GM18519 (cell line): ENCODE measurements around the gene IWS1.
"Not testable (repeated sequence)": the region's sequence is repeated elsewhere in the genome, so short reads cannot be mapped to it uniquely, and the experiment has no call there.

Source experiments
- ATAC-seq: cut with Tn5 transposase; IDR thresholded peaks from one replicate; pipeline ENCODE4 v1.9.1; 2021; ENCODE audit warnings: mild to moderate bottlenecking, moderate library complexity; ENCODE audit not compliant: unreplicated experiment, low FRiP score

IWS1 gene

DNA sequence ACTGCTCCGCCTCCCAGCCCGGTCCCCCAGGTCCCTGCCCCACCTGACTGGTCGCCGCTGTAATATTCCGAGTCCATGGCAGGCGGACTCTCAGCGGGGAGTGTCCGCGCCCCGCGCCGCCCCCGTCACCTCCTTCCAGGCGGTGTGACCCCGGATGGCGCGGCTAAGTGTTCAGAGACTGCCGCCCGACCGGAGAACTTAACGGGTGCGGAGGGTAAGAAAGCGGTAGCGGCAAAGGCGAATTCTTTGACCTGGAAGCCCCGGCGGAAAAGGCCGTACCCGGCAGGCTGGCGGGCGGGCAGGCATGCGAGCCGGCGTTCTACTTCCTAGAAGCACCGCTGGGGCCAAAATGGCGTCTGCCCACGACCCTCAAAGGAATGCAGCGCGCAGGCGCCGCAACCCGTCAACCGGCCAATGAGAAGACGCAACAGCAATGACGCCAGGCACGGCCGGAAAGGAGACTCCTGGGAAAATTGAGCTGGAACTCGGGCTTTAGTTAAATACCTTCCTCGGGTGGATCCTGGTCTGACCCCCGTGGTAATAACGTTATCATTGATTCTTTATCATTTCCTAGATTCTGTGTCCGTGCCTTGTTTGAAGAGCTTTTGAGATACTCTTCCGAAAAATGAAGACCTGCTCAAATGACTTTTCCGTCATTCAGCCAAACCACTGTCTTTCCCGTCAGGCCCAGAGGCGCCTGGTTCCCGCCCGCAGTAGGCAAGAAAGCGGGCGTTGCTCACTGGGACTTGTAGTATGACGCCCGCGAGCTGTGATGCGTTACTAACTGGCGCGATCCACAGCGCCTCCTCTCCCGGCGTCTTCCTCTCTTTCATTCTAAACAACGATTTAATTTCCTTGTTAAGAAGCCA, at the start of gene IWS1:
Gene IWS1, minus strand, starts transcription at position 358 of the 869 bp plus-strand sequence. Its CDS starts 281 bp downstream, at position 77.
- ATAC-seq, result peak; percentile 71

DNA sequence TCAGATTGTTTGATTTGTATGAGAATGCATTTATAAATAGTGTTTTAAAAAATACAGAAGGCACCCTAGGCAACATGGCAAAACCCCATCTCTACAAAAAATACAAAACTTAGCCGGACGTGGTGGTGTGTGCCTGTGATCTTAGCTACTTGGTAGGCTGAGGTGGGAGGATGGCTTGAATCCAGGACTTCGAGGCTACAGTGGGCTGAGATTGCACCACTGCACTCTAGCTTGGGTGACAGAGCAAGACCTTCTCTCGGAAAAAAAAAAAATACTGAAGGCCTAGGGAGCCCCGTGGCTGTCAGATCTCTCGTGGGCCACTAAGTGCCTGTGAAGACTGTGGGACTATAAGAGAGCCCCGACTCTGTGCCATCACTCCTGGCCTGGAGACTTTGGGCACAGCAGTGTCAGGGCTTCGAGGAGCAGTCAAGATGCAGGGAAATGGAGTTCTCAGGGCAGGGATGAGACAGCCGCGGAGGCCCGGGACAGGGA, 49.7 kb upstream of the IWS1 start:
- ATAC-seq, result no peak

DNA sequence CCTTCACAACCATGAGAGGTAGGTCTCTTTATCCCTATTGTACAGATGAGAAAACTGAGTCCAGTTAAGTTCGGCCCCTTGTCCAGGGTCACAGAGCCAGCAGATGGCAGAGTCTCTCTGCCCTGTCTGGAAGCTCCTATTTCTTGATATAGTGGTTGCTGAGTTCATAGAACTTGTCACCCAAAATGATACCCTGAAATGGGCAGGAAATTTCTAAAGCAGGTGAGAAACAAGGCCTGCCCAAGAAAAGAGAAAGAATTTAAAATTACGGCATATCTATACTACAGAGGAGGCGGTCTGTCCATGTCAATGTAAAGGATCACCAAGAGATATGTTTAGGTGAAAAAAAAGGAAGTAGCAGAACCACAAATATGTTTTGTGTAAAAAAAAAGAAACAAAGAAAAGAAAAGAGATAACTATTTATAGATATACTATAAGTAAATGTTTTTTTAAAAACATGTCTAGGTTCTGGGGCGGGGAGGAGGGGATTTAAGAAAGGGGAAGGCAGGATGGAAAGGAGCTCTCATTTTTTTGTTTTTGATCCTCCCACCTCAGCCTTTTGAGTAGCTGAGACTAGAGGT, 49.0 kb upstream of the IWS1 start:
- ATAC-seq, result no peak

DNA sequence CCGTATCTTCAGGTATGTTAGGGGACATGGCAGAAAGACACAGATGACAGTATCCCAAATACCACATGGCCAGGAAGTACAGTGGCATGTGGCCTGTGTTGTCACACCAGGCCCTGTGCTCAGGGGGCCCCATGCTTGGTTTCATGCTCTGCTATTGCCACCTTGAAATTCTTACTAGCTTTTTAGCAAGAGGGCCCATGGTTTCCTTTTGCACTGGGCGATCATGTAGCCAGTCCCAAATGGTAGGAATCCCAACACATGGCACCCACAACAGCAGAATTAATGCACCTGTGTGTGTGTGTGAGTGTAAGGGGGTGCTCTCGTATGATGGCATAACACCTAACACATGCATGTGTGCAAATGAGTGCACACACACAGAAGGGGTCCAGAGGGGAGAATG, 48.4 kb upstream of the IWS1 start:
- ATAC-seq, result no peak

DNA sequence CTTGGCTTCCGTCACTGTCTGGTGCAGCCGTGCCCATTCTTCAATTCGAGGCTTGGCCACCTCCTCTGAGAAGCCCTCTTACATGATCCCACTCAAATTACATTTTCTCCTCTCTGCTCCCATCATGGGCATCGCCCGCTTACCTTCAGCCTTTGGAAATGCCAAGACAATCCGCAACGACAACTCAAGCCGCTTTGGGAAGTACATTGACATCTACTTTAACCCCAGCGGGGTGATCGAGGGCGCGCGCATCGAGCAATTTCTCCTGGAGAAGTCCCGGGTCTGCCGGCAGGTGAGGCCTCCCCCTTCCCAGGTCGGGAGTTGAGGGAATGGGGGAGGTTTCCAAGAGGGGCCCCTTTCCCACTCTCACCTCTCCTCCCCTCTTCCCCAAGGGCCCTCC, 47.5 kb upstream of the IWS1 start:
- ATAC-seq, result no peak

DNA sequence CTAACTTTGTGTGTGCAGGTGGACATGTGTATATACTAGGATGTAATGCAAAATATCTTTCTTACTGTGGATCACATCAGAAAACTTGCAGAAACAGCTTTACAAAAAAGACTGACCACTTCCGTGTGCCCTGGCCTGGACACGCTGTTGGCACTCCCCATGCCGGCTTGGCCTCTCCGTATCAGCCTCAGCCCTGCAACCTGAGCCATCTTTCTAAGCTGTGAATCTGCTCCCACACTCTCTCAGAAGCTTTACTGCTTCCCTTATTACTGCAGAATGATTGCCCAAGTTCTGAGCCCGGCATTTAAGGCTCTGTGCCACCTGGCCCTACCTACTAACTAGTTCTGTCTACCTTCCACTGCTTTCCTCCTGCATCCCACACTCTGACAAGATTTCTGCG, 47.0 kb upstream of the IWS1 start:
- no peak for ATAC-seq

DNA sequence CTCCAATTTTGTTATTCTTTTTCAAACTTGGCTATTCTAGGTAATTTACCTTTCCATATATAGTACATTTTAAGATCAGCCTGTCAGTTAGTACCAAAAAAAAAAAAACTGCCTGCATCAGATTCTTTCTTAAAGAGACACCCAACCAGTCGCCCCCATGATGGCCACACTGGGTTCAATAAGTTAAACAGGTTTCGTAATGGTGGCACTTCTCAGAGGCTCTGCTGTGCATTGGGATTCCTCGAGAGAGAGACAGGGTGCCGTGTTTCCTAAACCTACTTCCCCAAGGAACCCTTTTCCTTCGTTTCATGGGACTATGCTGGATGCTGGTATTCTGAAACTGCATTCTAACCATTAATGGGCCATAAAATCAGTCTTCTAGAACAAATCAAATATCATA, 46.6 kb upstream of the IWS1 start:
- ATAC-seq, result no peak

DNA sequence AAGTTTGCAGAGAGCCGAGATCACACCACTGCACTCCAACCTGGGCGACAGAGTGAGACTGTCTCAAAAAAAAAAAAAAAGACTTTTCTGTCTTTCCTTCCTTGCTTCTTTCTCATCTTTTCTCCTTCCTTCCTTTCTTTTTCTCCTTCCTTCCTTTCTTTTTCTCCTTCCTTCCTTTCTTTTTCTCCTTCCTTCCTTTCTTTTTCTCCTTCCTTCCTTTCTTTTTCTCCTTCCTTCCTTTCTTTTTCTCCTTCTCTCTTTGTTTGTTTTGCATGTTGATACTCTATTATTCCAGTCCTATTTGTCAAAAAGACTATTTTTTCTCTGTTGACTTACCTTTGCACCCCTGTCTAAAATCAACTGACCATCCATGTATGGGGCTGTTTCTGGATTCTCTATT, 46.1 kb upstream of the IWS1 start:
- not testable (repeated sequence) for ATAC-seq

DNA sequence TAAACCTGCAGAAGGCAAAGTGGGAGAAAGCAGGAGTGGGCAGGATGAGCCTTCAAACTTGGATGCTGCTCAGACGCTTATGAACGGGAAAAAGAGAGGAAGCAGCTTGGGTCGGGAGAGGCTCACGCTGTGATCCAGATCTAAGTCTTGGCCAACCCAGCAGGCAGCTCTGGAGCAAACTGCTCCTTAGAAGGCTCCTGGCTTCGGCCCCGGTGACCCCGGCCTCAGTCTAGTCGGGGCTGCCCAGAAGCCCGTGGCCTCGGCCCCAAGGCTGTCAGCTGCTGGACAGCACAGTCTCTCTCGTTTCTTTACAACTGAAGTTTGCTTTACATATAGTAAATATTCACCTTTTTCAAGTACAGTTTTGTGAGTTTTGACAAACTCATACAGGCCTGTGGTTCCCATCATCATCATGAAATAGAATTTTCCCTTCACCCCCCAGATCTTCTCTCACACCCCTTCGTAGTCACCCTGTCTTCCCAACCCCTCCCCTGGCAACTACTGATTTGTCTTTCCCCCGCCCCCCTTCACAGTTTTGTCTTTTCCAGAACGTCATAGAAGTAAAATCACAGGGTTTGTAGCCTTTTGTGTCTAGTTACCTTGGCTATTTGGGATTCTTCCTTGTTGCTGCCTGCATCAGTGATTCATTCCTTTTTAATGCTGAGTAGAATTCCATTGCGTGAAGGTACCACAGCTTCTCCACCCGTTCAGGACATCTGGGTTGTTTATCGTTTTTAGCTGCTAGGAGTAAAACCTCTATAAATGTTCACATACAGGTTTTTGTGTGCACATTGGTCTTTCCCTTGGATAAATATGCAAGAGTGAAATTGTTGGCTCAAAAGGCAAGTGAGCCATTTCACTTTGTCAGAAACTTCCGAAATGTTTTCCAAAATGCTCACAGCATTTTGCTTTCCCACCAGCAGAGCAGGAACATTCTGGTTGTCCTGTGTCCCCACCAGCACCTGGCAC, 44.3 kb upstream of the IWS1 start:
- no peak for ATAC-seq

DNA sequence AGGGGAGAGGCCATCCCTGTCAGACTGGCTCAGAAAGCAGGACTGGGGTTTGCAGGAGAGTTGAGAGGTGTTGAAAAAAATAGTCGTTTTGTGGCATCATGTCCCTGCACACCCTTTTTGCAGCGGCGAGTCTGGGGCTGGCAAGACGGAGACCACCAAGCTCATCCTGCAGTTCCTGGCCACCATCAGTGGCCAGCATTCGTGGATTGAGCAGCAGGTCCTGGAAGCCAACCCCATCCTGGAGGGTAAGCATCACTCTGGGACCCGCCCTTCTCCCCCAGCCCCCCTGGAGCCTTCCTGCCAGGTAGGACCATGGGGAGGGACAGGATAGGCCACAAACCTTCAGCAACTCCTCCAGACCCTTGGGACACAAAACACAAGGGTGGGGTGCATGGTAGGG, 43.4 kb upstream of the IWS1 start:
- ATAC-seq, result no peak

DNA sequence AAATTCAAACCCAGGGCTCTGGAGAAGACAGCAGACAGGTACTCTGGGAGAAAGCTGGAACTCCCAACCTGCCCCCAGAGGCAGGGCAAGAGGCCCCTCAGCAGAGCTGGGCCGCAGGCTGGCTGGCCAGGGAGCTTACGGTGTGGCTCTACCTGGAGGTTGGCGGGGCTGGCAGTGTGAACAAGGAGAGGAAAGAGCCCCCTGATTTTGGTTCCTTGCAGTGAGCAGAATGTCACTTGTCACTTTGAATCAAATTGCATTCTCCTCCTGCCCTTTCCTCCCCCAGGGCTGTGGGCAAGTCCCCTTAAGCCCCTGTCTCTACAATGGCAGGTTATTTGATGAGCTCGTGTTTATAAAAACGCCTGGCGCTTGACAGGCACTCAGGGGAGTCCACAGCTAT, 41.8 kb upstream of the IWS1 start:
- no peak for ATAC-seq

DNA sequence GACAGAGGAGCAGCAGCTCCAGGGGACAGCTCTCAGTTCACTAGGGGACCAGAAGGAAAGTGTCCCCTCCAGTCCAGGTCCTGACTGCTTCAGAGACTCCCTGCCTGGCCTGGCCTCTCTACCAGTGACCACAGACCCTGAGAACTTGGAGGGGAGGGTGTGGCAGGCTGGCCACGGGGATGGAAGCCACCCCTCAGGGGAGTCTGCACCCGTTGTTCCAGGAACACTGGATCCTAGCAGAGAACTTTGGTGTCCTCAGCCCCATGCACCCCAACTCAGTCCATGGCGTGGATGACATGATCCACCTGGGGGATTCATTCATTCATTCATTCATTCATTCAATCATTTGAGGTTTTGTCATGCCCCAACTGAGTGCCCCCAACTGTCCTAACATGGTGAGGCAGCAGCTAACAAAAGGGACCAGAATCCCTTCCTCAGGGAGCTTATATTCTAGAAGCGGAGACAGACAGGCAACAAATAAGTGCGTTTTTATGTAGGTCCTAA, 41.1 kb upstream of the IWS1 start:
- no peak for ATAC-seq

DNA sequence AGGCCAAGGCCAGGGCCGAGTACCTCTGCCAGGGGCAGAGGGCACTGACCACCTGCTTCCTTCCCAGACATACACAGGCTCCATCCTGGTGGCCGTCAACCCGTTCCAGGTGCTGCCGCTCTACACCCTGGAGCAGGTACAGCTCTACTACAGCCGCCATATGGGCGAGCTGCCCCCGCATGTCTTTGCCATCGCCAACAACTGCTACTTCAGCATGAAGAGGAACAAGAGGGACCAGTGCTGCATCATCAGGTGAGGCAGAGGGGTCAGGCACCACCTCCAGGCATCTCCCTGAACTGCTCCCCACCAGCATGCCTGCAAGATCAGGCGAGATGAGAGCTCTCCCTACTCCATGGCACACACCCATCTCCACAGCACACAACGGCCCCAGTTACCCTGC, 40.3 kb upstream of the IWS1 start:
- no peak for ATAC-seq

DNA sequence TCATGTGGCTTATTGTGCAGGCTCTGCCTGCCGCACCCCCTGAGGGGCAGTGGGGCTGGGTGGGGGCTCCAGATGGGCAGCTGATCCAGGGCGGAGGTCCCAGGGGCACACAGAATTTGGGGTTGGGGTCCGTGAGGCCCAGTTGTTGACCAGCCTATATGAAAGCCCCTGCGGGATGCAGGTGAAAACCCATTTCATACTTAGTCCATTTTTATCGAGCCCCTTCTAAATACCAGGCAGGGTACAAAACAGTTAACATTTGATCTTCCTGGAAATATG, 39.8 kb upstream of the IWS1 start:
- ATAC-seq, result no peak

DNA sequence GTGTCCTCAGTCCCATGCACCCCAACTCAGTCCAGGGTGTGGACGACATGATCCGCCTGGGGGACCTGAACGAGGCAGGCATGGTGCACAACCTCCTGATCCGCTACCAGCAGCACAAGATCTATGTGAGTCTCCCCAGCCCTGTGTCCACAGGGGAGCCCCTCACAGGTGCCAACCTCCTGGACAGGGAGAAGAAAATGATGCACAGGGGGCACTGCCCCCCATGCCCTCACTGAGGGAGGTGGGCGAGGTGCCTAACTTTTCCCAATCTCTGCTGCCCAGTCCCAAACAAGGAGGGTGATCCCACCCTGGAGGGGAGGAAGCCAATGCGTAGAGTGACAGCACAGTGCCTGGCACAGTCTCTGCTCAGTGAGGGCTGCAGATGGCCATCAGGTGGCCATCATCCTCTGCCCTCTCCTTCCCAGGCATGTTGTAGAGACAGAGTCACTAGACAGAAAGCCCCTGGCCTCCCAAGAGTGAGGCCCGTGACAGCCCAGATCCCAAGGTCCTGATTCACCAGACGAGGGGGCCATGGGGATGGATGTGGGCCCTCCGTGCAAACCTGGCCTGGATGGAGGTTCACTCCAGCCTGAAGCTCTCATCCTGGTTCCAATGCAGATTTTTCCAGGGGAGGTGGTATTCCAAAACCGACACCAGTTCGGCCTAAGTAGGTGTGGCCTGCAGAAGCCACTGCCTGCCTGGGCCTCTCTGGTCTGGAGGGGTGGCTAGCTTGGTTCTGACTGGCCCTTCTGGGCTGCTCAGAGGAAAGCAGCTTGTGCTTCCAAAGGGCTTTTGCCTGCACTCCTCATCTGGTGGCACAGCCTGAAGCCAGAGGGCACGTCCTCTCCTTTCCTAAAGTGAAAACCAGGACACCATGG, 39.2 kb upstream of the IWS1 start:
- no peak for ATAC-seq

DNA sequence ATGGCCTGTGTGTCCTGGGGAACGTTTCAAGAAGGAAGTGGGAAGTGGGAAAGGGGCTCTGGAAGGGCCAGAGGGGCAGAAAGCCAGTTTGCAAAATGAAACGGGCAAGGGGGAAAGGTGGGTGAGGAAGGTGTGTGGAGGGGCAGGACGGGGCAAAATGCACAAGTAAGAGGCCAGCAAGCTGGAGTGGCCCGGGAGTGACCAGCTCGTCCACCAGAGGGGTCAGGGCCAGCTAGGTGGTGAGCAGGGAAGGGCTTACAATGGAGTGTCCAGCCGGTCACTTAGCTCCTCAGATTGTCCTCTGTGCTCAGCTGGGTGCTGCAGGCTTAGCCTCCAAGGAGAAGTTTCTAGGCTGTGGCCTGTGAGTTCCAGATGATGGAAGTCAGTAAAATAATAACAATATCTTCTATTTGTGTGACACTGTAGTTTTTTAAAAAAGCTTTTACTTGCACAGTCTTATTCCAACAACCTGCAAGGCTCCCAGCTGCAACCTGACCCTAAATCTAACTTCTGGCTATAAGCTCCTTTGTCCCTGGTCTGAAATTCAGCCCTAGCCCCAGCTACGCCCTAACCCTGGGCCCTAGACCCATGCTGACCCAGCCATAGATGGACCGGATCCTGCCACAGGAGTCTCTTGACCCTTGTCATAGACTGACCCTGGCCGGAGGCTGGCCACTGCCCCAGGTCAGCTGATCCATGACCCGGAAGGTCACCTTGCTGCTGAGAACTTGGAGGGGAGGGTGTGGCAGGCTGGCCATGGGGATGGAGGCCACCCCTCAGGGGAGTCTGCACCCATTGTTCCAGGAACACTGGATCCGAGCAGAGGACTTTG, 38.4 kb upstream of the IWS1 start:
- no peak for ATAC-seq

DNA sequence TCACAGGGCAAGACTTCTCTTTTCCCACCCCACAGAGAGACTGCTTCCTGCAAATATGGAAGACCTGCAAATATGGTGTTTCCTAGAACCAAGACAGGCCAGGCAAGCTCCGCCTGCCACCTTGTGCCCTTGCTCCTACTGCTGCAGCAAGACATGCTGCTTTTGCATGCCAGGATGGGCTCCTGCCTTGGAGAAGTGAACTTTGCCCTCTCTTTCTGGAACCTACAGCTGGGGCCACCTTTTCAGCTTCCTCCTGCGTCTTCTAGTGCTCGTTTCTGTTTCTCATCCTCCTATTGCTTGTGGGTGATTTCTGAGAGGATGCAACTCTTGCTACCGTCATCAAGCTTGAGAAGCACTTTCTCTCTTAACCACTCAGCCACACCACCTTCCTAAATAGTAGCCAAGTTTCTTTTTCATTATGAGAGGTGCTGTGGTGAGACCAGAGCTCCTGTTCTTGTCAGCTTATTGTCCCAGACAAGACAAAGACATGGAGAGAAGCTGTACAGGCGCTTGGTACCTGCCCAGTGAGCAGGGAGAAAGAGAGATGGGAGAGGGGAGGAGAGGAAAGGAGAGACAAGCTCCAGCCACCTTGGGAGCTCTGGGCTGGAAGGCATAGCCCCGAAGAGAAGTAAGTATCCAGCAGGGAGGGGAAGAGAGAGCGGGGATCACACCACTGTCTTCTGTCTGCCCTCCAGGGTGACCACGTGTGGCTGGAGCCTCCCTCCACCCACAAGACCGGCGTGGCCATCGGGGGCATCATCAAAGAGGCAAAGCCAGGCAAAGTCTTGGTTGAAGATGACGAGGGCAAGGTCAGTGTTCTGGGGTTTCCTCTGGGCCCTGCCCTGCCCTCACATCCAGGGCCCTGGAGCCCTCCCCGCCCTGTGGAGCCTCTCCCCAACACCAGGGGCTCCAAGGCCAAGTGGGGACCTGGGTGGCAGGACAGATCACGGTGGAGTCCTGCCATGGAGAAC, 37.5 kb upstream of the IWS1 start:
- peak; percentile 98 for ATAC-seq

DNA sequence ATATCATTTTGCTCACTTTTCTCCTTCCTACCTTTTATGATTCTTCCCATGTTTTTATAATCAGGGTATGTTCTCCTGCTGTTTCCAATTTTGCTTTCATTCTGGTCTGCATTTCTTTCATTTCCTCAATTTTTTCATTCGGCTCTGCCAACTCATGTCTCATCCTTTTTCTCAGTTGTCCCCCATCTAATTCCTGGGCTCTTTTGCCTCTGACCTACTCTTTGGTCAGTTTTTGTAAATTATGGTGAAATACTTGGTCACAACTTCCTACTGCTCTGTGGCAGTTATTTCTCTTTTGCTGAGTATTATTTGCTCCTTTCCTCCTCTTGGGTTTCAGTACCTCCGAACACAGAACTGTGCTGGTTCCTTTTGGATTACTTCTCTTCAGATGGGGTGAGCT, 36.6 kb upstream of the IWS1 start:
- no peak for ATAC-seq
